HG02763 (cell line): Measurements from ENCODE around the gene UBE3B.
"Not testable (repeated sequence)": the region's sequence is repeated elsewhere in the genome, so short reads cannot be mapped to it uniquely, and the experiment has no call there.

Experiments
- ATAC-seq: cut with Tn5 transposase; IDR thresholded peaks from one replicate; pipeline ENCODE4 v1.9.1; 2021; ENCODE audit warnings: mild to moderate bottlenecking, moderate library complexity; ENCODE audit not compliant: unreplicated experiment

The UBE3B gene

GRCh38 chr12:109473006-109473405, 4.4 kb upstream of the UBE3B start:
- no peak for ATAC-seq

GRCh38 chr12:109473526-109474270, 3.7 kb upstream of the UBE3B start:
- ATAC-seq = not testable (repeated sequence)

GRCh38 chr12:109475121-109475520, 2.3 kb upstream of the UBE3B start:
- no peak for ATAC-seq

- no peak for ATAC-seq
Measured at GRCh38 chr12:109475993-109476806, 1.2 kb upstream of the UBE3B start.

GRCh38 chr12:109476807-109477184, 638 bp upstream of the UBE3B start:
- peak; percentile 2 for ATAC-seq

GRCh38 chr12:109477963-109478315, 505 bp downstream of the UBE3B start:
- ATAC-seq = no peak

GRCh38 chr12:109479761-109480160, 2.3 kb downstream of the UBE3B start:
- no peak for ATAC-seq

- ATAC-seq = no peak
Measured at GRCh38 chr12:109480356-109480755, 2.9 kb downstream of the UBE3B start.

GRCh38 chr12:109481863-109482262, 4.4 kb downstream of the UBE3B start:
- ATAC-seq = no peak

- no peak for ATAC-seq
Measured at GRCh38 chr12:109482491-109482890, 5.1 kb downstream of the UBE3B start.

GRCh38 chr12:109482894-109483293, 5.5 kb downstream of the UBE3B start:
- ATAC-seq = no peak

- no peak for ATAC-seq
Measured at GRCh38 chr12:109483346-109483745, 5.9 kb downstream of the UBE3B start.

GRCh38 chr12:109485201-109485600, 7.8 kb downstream of the UBE3B start:
- no peak for ATAC-seq

GRCh38 chr12:109487181-109488050, 10.0 kb downstream of the UBE3B start:
- no peak for ATAC-seq

GRCh38 chr12:109488051-109488665, 10.7 kb downstream of the UBE3B start:
- no peak for ATAC-seq

- no peak for ATAC-seq
Measured at GRCh38 chr12:109489016-109489954, 11.9 kb downstream of the UBE3B start.

- no peak for ATAC-seq
Measured at GRCh38 chr12:109489955-109490565, 12.6 kb downstream of the UBE3B start.

- ATAC-seq = no peak
Measured at GRCh38 chr12:109491671-109492070, 14.2 kb downstream of the UBE3B start.

GRCh38 chr12:109492371-109492770, 14.9 kb downstream of the UBE3B start:
- ATAC-seq = no peak
